ENCODE results near the gene VEZT. TPM values are rescaled to one million over a fixed set of nuclear protein-coding genes. Genes with fewer than 3 reads are reported as not detected.

VEZT gene
- total and polyA plus RNA-seq, 9 of the 15 experiments (the other 6 are each of a cell fraction or from before 2014, with no cell fraction given), result 16.1 to 61.5 (median 32.6) TPM

- no peaks in the 10 kb centered on the region for H3K27me3 ChIP-seq (ENCODE audit: control insufficient read depth in 2 of 2, insufficient read depth in 2 of 2, low read length in 2 of 2)
- DNase-seq (ENCODE audit: extremely low read depth in 1 of 4, low spot score in 3 of 4) (no peak), ATAC-seq (no peak), FAIRE-seq (no peak)
- no peaks in the 10 kb centered on the region for H4K20me1 ChIP-seq (replicated peaks; ENCODE audit: control insufficient read depth, insufficient read depth, low read length)
- no peak overlapping the region for H3K4me3 ChIP-seq
- no peaks in the 10 kb centered on the region for H3K4me1 ChIP-seq (replicated peaks in 1 of 2; ENCODE audit: control insufficient read depth in 2 of 2, insufficient read depth in 2 of 2, low read length in 2 of 2)
- intact Hi-C loops (cut with micrococcal nuclease), result no loop called here
- H2AFZ ChIP-seq (ENCODE audit: low read depth, low read length), result no peak overlapping the region
- TF ChIP-seq ZNF12 (CRISPR knock-in tag; IDR thresholded peaks at IDR 0.05) (no peak), ETV1 (tag; conservative IDR thresholded peaks at IDR 0.05; ENCODE audit: low read depth) (no peak), SREBF1 (IDR thresholded peaks at IDR 0.05; ENCODE audit: borderline replicate concordance, low read depth, low read length) (no peak), CBFA2T2 (conservative IDR thresholded peaks at IDR 0.05) (no peak), KLF1 (tag; IDR thresholded peaks at IDR 0.05) (no peak), SNRNP70 (optimal IDR thresholded peaks at IDR 0.05; ENCODE audit: low read depth, low read length) (no peak), GTF2E2 (tag; IDR thresholded peaks at IDR 0.05) (no peak), RBM25 (IDR thresholded peaks at IDR 0.05; ENCODE audit: low read depth, low read length, severe bottlenecking) (no peak), SMAD4 (CRISPR knock-in tag; conservative IDR thresholded peaks at IDR 0.05) (no peak), RBM17 (IDR thresholded peaks at IDR 0.05; ENCODE audit: borderline replicate concordance, low read depth, low read length) (no peak), FOXP1 (CRISPR knock-in tag; IDR thresholded peaks at IDR 0.05) (no peak), MBD1 (CRISPR knock-in tag; IDR thresholded peaks at IDR 0.05) (no peak), CBFA2T3 (IDR thresholded peaks at IDR 0.05) (no peak), XRCC5 (IDR thresholded peaks at IDR 0.05; ENCODE audit: low read depth, low read length) (no peak), ZHX1 (conservative IDR thresholded peaks at IDR 0.05; ENCODE audit: low read length) (no peak), EP300 (IDR thresholded peaks at IDR 0.05; ENCODE audit: low read length) (no peak), CBX2 (IDR thresholded peaks at IDR 0.05; ENCODE audit: insufficient read depth, low read length, poor library complexity, severe bottlenecking) (no peak), CHCHD3 (CRISPR knock-in tag; IDR thresholded peaks at IDR 0.05) (no peak), ZBTB9 (CRISPR knock-in tag; IDR thresholded peaks at IDR 0.05) (no peak)
- peaks cover 38% of the 10 kb centered on the region; the same call in 1 of the 3 replicates for H3K36me3 ChIP-seq (ENCODE audit: control insufficient read depth, insufficient read depth, low read length)
- in situ Hi-C loops (cut with MboI), result no loop called here
- no peaks in the 10 kb centered on the region for H3K9me1 ChIP-seq (ENCODE audit: control insufficient read depth, insufficient read depth, low read length)
- POLR2A ChIA-PET, result interaction anchor here (0.8 to 1.3 kb wide), 2 partner anchors 14 to 17 kb away, joined by 3 to 4 read pairs; no protein-coding TSS in a partner anchor
- H3K27ac ChIP-seq (ENCODE audit: extremely low read depth, low read depth, low read length), result no peak overlapping the region
- no peaks in the 10 kb centered on the region for H3K79me2 ChIP-seq (ENCODE audit: control insufficient read depth, insufficient read depth, low read length)
- no peak overlapping the region for H3K4me2 ChIP-seq (ENCODE audit: insufficient read depth, low read length)
- no peak overlapping the region for H3K9ac ChIP-seq (ENCODE audit: insufficient read depth in 1 of 2, low read depth in 2 of 2, low read length in 2 of 2)
- WGBS (ENCODE audit: insufficient coverage, low coverage, missing lambda C conversion rate), result 96% methylated on average over 2 of the region's 2 CpGs
- no peaks in the 10 kb centered on the region for H3K9me3 ChIP-seq (replicated peaks; ENCODE audit: control insufficient read depth, insufficient read depth, low read depth, low read length)
- CTCF ChIA-PET (ENCODE audit: low intra/inter-chr PET ratio), result no interaction called here
- BruUV-seq (replicated peaks), result no TSS peak
These were observed 48.2 kb downstream of the VEZT start for GRCh38 chr12:95265765-95266164.

Measured in K562 (cell line).